GM10847 (cell line): ENCODE measurements around the gene KIF7.

Experiments
- POLR2A ChIP-seq: IDR thresholded peaks from 2 replicates; pipeline ENCODE4 v1.6.1; 2011; ENCODE audit not compliant: insufficient read length; ENCODE audit errors: extremely low read depth

KIF7 gene

GRCh38 chr15:89672221-89673164, 17.2 kb upstream of the KIF7 start:
- no peak for TF ChIP-seq POLR2A

- TF ChIP-seq POLR2A: no peak
These were observed 16.4 kb upstream of the KIF7 start for GRCh38 chr15:89671687-89672086.

GRCh38 chr15:89670971-89671560, 15.8 kb upstream of the KIF7 start:
- no peak for TF ChIP-seq POLR2A

- TF ChIP-seq POLR2A: no peak
These were observed 14.7 kb upstream of the KIF7 start for GRCh38 chr15:89669941-89670340.

- TF ChIP-seq POLR2A: no peak
These were observed 14.1 kb upstream of the KIF7 start for GRCh38 chr15:89669309-89669865.

GRCh38 chr15:89668171-89668570, 12.9 kb upstream of the KIF7 start:
- TF ChIP-seq POLR2A: no peak

- no peak for TF ChIP-seq POLR2A
These were observed 12.4 kb upstream of the KIF7 start for GRCh38 chr15:89667706-89667960.

GRCh38 chr15:89666858-89667705, 11.8 kb upstream of the KIF7 start:
- TF ChIP-seq POLR2A: no peak

- TF ChIP-seq POLR2A: no peak
These were observed 11.1 kb upstream of the KIF7 start for GRCh38 chr15:89666184-89666857.

GRCh38 chr15:89665449-89666181, 10.3 kb upstream of the KIF7 start:
- no peak for TF ChIP-seq POLR2A

- no peak for TF ChIP-seq POLR2A
These were observed 9.4 kb upstream of the KIF7 start for GRCh38 chr15:89664441-89665350.

- no peak for TF ChIP-seq POLR2A
These were observed 7.8 kb upstream of the KIF7 start for GRCh38 chr15:89662893-89663626.

- no peak for TF ChIP-seq POLR2A
These were observed 5.3 kb upstream of the KIF7 start for GRCh38 chr15:89660556-89660955.
